ENCODE data around the gene SRD5A3. TPM values are rescaled to one million over a fixed set of nuclear protein-coding genes. Genes with fewer than 3 reads are reported as not detected.

Gene SRD5A3
- total and polyA plus RNA-seq, 9 of the 15 experiments (the other 6 are each of a cell fraction or from before 2014, with no cell fraction given), result 2.5 to 37.0 (median 13.3) TPM

DNA sequence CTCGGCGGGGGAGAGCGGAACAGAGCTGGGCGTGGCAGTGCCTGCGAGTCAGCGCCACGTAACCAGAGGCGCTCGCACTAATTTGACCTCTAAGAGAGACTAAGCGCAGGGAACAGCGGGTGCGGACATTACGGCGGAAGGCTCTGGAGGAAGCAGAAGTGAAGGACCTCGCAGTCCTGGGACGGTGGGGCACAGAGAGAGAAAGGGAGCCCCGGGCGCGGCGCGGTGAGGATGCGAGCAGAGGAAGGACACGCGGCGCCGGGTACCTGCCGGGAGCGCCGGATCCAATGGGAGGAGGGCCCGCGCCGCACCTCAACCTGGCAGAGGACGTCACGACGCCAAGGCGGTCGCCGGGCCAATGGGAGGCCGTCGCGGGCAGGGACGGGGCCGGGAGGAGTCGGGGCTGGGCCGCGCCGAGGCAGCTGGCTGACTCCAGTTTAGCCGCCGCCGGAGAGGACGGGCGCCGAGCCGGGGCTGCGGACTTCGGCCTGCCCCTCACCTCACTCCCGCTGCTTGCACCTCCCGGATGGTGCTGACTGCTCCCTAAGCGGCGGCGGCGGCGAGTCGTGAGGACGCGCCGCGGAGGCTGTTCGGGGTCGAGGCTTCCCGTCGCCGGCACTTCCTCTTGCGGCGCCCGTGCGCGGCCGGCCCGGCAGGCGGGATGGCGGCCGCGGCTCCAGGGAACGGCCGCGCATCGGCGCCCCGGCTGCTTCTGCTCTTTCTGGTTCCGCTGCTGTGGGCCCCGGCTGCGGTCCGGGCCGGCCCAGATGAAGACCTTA, 49.7 kb downstream of the SRD5A3 start, which contains the start of gene TMEM165 (continued):
- TF ChIP-seq ZNF398 (CRISPR knock-in tag; IDR thresholded peaks at IDR 0.05) (no peak), SOX6 (IDR thresholded peaks at IDR 0.05) (no peak), ZNF41 (CRISPR knock-in tag; conservative IDR thresholded peaks at IDR 0.05) (no peak), CBFA2T2 (conservative IDR thresholded peaks at IDR 0.05) (no peak), CAMTA2 (CRISPR knock-in tag; conservative IDR thresholded peaks at IDR 0.05) (no peak), LCOR (CRISPR knock-in tag; IDR thresholded peaks at IDR 0.05) (peak; percentile 70; the same call in 1 of the 2 replicates), HBP1 (CRISPR knock-in tag; IDR thresholded peaks at IDR 0.05) (no peak), GATAD2B (IDR thresholded peaks at IDR 0.05; ENCODE audit: borderline replicate concordance) (no peak), ATF6 (CRISPR knock-in tag; IDR thresholded peaks at IDR 0.05) (peak; percentile 26; the same call in 1 of the 2 replicates)
- TF ChIP-seq, protein P1, sequence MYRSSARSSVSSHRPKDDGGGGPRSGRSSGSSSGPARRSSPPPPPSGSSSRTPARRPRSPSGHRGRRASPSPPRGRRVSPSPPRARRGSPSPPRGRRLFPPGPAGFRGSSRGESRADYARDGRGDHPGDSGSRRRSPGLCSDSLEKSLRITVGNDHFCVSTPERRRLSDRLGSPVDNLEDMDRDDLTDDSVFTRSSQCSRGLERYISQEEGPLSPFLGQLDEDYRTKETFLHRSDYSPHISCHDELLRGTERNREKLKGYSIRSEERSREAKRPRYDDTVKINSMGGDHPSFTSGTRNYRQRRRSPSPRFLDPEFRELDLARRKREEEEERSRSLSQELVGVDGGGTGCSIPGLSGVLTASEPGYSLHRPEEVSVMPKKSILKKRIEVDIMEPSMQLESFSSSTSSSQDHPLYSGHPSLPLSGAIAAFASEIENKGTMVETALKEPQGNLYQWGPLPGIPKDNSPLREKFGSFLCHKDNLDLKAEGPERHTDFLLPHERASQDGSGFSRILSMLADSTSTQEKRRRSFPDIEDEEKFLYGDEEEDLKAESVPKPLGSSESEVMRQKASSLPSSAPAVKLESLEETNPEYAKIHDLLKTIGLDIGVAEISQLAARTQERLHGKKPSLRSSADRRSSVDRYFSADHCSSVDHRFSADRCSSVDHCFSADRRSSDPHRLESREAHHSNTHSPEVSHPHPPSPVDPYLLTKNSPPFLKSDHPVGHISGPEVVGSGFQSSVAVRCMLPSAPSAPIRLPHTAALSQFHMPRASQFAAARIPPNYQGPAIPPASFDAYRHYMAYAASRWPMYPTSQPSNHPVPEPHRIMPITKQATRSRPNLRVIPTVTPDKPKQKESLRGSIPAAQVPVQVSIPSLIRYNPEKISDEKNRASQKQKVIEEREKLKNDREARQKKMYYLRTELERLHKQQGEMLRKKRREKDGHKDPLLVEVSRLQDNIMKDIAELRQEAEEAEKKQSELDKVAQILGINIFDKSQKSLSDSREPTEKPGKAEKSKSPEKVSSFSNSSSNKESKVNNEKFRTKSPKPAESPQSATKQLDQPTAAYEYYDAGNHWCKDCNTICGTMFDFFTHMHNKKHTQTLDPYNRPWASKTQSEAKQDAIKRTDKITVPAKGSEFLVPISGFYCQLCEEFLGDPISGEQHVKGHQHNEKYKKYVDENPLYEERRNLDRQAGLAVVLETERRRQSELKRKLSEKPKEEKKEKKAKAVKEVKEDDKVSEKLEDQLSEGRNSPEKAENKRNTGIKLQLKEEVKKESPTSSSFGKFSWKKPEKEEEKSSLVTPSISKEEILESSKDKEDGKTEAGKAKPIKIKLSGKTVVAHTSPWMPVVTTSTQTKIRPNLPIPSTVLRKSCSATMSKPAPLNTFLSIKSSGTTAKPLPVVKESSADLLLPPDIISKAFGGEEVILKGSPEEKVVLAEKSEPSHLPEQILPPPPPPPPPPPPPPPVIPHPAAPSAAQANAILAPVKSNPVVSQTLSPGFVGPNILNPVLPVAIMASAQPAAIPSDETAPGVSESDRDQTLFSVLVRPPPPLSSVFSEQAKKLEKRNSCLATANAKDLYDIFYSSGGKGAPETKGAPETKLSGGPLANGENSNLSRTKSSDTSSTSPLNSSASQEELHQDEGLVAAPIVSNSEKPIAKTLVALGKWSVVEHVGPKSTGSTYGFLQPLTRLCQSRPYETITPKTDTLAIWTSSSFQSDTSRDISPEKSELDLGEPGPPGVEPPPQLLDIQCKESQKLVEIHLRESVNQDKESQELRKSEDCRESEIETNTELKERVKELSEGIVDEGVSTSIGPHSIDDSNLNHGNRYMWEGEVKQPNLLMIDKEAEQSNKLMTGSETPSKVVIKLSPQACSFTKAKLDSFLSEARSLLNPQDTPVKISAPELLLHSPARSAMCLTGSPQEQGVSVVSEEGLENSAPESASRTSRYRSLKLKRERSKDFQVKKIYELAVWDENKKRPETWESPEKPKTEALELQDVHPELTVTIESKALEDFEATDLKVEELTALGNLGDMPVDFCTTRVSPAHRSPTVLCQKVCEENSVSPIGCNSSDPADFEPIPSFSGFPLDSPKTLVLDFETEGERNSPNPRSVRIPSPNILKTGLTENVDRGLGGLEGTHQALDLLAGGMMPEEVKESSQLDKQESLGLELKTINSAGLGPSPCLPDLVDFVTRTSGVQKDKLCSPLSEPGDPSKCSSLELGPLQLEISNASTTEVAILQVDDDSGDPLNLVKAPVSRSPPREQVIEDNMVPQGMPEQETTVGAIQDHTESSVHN (IDR thresholded peaks at IDR 0.05; ENCODE audit: borderline replicate concordance in 1 of 2, low read depth in 1 of 2), result no peak
- TF ChIP-seq, protein P2, sequence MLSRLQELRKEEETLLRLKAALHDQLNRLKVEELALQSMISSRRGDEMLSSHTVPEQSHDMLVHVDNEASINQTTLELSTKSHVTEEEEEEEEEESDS (CRISPR knock-in tag; IDR thresholded peaks at IDR 0.05), result no peak
